Mesodermal cell (in vitro differentiated cells): ENCODE results near the gene GRIA2. TPM values are rescaled to one million over a fixed set of nuclear protein-coding genes. Genes with fewer than 3 reads are reported as not detected.
"Not testable (repeated sequence)": the region's sequence is repeated elsewhere in the genome, so short reads cannot be mapped to it uniquely, and the experiment has no call there.

Experiments
- H3K27ac ChIP-seq: 2 replicates; pipeline ENCODE4 v1.7.0; 2013; ENCODE audit warnings: mild to moderate bottlenecking, low read depth, low read length, moderate library complexity; ENCODE audit not compliant: severe bottlenecking
- H3K36me3 ChIP-seq: 2 replicates; pipeline ENCODE4 v1.7.1; 2013; ENCODE audit warnings: mild to moderate bottlenecking, low read length, moderate library complexity; ENCODE audit not compliant: control insufficient read depth, insufficient read depth
- H3K4me1 ChIP-seq: one replicate; pipeline ENCODE4 v1.7.1; 2013; ENCODE audit warnings: mild to moderate bottlenecking, low read length; ENCODE audit not compliant: insufficient read depth, control insufficient read depth, poor library complexity, severe bottlenecking
- H3K4me3 ChIP-seq: 2 replicates; pipeline ENCODE4 v1.7.0; 2013; ENCODE audit warnings: low read length, control low read depth, mild to moderate bottlenecking; ENCODE audit not compliant: insufficient read depth, poor library complexity, severe bottlenecking; ENCODE audit errors: extremely low read depth
- H3K9me3 ChIP-seq: 2 replicates; pipeline ENCODE4 v1.7.1; 2013; ENCODE audit warnings: mild to moderate bottlenecking, low read length, moderate library complexity; ENCODE audit not compliant: control insufficient read depth
- WGBS, 2 experiments: methylation state at CpG; one replicate each; pipeline ENCODE4 v1.1.5; 2013; ENCODE audit warnings: missing lambda C conversion rate in 2 of 2; ENCODE audit not compliant: insufficient coverage in 2 of 2; 5-methylcytosine and 5-hydroxymethylcytosine counted together
- polyA plus RNA-seq, 2 experiments: library from polyadenylated mRNA; stranded (reverse); fragments of 50-300 nt; gene quantifications; one replicate each; pipeline ENCODE4 v1.2.3, GENCODE V29; 2013

Gene GRIA2
- polyA plus RNA-seq (2013, experiment 1 of 2), result 0.33 TPM
- polyA plus RNA-seq (2013, experiment 2 of 2), result 0.46 TPM

DNA sequence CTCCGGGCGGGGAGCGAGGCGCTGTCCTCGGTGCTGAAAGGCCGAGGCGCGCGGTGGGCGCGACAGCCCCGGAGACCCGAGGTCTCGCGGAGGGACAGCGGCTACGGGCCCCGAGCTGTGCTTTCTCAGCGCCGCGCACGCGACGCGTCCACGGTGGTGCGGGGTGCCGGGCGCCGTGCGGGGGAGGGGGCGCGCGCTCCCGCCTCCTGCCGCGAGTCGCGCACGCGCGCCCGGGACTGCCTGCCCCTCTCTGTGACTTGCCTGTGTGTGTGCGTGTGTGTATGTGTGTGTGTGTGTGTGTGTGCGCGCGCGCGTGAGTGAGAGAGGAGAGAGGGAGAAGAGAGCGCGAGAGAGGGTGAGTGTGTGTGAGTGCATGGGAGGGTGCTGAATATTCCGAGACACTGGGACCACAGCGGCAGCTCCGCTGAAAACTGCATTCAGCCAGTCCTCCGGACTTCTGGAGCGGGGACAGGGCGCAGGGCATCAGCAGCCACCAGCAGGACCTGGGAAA lies at the start of gene GRIA2:
GRIA2 (plus strand) TSS at position 358 of the 511 bp plus-strand sequence. CDS start 315 bp downstream, outside the sequence.
- Histone ChIP-seq H3K4me1 (no peaks in the 10 kb centered on the region), H3K36me3 (no peaks in the 10 kb centered on the region), H3K4me3 (peak within 1 kb of the TSS; percentile 33), H3K9me3 (no peaks in the 10 kb centered on the region), H3K27ac (no peak within 1 kb of the TSS)
- 1 to 2% methylated on average over 29 to 51 of the region's 57 CpGs for WGBS, 2 experiments

DNA sequence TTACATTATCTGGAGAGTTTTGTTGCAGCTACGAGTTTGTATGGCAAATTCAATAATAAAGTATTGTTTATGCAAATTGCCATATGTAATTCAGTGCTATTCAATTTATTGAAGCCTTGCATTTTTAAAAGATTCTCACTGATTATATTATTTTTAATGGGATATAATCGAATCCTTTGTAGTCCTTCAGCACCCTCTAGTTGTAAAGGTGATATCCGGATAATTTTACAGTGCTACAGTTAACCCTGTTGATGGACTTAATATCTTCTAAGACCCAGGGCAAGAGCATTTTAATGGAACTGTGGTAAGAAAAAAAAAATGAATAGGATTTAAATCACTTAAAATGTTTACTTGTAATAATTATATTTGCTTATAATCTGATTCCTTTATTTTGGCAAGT lies 48.5 kb upstream of the GRIA2 start:
- H3K4me1 ChIP-seq, result no peaks in the 10 kb centered on the region
- H3K4me3 ChIP-seq, result no peak overlapping the region
- no CpG with 5 or more reads among the region's 3 CpGs for WGBS, 2 experiments
- no peak overlapping the region for H3K27ac ChIP-seq
- no peaks in the 10 kb centered on the region for H3K36me3 ChIP-seq
- H3K9me3 ChIP-seq, result no peaks in the 10 kb centered on the region

DNA sequence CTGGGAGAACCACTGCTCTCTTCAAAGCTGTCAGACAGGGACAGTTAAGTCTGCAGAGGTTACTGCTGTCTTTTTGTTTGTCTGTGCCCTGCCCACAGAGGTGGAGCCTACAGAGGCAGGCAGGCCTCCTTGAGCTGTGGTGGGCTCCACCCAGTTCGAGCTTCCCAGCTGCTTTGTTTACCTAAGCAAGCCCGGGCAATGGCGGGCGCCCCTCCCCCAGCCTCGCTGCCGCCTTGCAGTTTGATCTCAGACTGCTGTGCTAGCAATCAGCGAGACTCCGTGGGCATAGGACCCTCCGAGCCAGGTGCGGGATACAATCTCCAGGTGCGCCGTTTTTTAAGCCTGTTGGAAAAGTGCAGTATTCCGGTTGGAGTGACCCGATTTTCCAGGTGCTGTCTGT lies 40.3 kb upstream of the GRIA2 start:
- not testable (repeated sequence) for H3K9me3 ChIP-seq, H3K4me1 ChIP-seq, H3K36me3 ChIP-seq, H3K4me3 ChIP-seq, H3K27ac ChIP-seq
- WGBS, 2 experiments, result 88 to 89% methylated on average over 6 to 8 of the region's 14 CpGs

DNA sequence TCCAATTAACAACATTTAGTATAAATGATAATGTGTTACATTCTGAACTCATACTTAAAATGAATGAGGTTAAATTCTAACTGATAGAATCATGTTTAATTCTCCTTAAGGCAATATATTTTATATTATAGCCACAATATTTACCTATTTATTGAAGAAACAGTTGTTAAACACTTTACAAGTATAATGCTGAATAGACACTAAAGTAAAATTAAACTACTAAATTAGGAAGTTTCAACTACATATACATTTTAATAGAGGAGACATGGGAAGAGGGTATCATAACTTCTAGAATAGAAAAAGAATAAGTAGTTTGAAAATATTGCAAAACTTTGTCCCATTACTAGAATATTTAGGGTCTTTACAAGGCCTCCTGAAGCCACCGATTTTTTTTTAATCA lies 36.2 kb upstream of the GRIA2 start:
- H3K4me3 ChIP-seq, result no peak overlapping the region
- no CpG with 5 or more reads among the region's 1 CpG for WGBS, 2 experiments
- no peaks in the 10 kb centered on the region for H3K36me3 ChIP-seq
- H3K9me3 ChIP-seq, result no peaks in the 10 kb centered on the region
- no peaks in the 10 kb centered on the region for H3K4me1 ChIP-seq
- no peak overlapping the region for H3K27ac ChIP-seq

DNA sequence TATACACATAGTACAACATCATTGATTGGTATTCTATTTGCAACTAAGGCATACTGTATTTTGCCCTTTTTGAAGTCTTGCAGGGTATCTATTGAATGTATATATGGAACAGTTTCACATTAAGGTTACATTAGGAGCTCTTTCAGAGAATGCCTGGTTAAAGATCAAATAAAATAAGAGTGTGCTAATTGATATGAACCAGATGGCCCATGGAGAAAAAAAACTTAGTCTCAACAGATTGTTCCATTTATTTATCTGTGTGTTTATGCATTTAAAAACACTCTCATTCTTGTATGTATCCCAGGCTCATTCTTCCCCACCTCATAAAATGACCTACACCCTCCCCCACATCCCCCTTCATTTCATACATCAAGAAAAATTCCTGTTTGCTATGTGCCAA lies 35.2 kb upstream of the GRIA2 start:
- Histone ChIP-seq H3K4me1 (no peaks in the 10 kb centered on the region), H3K36me3 (no peaks in the 10 kb centered on the region), H3K27ac (no peak overlapping the region), H3K4me3 (no peak overlapping the region), H3K9me3 (no peaks in the 10 kb centered on the region)

DNA sequence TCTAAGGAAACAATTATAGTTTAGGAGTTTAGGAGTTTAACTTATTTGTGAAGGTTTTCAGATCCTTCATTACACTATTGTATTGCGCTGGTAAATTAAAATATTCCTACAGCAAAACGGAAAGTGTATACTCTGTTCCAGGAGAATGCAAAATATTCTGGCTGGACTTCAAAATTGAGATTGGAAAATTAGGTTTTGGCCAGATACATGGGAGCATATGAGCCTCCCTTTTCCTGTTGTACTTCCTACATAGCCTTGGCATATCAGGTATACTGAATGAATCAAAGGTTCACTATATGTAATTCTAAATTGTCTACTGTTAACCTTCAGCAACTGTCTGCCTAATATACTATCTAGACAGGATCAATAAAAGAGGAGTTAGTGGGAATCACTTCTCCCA lies 25.2 kb upstream of the GRIA2 start:
- Histone ChIP-seq H3K4me3 (no peak overlapping the region), H3K9me3 (no peaks in the 10 kb centered on the region), H3K27ac (no peak overlapping the region), H3K36me3 (no peaks in the 10 kb centered on the region), H3K4me1 (no peaks in the 10 kb centered on the region)
- no CpG with 5 or more reads among the region's 2 CpGs for WGBS, 2 experiments

DNA sequence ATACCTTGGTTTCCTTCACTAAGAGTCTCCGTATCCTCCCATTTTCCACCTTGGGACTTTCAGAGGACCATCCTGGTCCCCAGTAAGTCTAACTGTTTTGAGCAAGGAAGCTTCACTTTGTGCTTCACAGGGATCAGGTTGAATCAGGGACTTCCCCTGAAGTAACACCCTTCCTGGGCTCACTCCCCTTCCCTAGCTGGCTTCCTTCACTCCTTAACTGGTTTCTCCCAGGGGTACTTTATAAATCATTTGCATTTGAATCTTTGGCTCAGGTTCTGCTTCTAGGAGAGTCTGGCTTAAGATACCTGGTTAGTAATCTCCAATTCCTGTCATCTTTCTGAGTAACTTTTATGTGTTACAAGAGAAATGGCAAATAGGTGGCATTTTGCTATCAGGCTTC lies 24.5 kb upstream of the GRIA2 start:
- WGBS, 2 experiments, result 80 to 100% methylated on average over 1 of the region's 1 CpG
- no peak overlapping the region for H3K4me3 ChIP-seq

DNA sequence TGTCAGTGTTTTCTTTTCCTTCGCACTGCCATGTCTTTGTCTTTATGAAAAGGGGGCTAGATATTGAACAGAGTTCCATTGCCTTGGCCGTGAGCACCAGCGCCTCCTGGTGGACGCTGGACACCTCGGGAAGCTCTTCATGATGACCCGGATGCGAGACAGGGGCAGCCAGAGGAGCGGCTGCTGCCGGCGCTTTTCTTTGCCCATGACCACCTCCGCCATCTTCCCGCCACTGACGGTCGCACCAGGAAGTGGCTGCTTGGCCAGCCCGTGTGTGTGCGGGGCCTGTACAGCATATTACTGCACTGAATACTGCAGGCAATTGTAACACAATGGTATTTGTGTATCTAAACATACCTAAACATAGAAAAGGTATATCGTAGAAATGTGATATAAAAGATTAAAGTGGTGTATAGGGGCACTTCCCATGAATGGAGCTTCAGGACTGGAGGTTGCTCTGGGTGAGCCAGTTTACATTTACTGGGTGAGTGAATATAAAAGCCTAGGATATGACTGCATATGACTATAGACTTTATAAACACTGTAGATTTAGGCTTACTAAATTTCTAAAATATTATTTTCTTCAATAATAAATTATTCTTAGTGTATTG lies 15.8 kb upstream of the GRIA2 start:
- Histone ChIP-seq H3K9me3 (no peaks in the 10 kb centered on the region), H3K4me1 (no peaks in the 10 kb centered on the region), H3K27ac (no peak overlapping the region), H3K4me3 (no peak overlapping the region), H3K36me3 (no peaks in the 10 kb centered on the region)
- 70 to 78% methylated on average over 12 to 14 of the region's 17 CpGs for WGBS, 2 experiments

More for the DNA sequence above, 24.5 kb upstream of the GRIA2 start:
- no peaks in the 10 kb centered on the region for H3K9me3 ChIP-seq
- no peak overlapping the region for H3K27ac ChIP-seq
- H3K4me1 ChIP-seq, result no peaks in the 10 kb centered on the region
- H3K36me3 ChIP-seq, result no peaks in the 10 kb centered on the region

DNA sequence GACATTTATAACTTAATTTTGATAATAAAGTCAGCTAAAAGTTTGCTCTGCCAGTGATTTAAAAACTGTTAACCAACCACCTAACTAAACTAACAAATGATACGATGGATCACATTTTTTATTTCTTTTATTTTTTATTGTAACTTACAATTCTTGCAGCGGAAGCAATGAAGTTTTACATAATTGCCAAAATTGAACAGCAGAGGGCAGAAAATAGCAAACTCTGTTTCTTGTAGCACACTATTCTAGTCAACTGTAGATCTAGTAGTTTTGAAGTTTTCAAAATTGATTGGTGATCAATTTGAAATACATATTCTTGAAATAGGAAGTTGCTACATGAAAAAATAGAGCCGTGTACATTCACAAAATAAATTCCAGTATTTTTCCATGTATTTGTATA lies 2.8 kb upstream of the GRIA2 start:
- Histone ChIP-seq H3K9me3 (no peaks in the 10 kb centered on the region), H3K27ac (no peak overlapping the region), H3K36me3 (no peaks in the 10 kb centered on the region), H3K4me3 (no peak overlapping the region), H3K4me1 (no peaks in the 10 kb centered on the region)
- WGBS, 2 experiments, result no CpG with 5 or more reads among the region's 3 CpGs

DNA sequence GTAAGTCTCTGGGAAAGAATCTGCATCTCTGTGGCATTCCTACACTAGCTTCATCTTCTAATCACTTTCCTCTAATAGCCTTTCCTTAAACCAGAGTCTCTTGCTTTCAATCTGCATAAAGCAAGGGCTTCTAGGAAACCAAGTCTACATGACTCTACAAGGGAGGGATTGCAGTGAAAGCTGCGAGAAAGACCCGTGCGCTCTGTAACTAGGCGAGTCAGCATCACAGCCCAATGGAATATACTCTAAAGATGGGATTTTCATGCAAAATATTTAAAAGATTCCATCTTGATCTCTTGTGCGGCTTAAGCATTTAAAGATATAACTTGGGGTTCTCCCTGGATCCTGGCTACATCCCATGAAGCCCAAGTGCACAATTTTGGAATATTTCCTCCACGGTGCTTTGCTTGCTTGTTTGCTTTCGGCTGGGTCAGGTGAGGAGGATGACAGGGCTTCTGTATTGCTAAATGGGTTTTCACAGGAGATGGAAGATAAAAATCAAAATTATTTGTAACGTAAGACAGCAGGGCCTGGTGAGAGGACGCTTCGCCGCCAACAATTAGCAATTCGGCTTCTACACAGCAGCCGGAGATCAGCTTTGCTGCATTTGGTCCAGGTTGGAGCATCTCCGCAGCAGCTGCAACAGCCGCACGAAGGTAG lies 687 bp upstream of the GRIA2 start:
- H3K4me1 ChIP-seq, result no peaks in the 10 kb centered on the region
- no peaks in the 10 kb centered on the region for H3K36me3 ChIP-seq
- WGBS, 2 experiments, result 11 to 22% methylated on average over 11 to 16 of the region's 16 CpGs
- H3K9me3 ChIP-seq, result no peaks in the 10 kb centered on the region
- no peak overlapping the region for H3K4me3 ChIP-seq
- no peak overlapping the region for H3K27ac ChIP-seq

DNA sequence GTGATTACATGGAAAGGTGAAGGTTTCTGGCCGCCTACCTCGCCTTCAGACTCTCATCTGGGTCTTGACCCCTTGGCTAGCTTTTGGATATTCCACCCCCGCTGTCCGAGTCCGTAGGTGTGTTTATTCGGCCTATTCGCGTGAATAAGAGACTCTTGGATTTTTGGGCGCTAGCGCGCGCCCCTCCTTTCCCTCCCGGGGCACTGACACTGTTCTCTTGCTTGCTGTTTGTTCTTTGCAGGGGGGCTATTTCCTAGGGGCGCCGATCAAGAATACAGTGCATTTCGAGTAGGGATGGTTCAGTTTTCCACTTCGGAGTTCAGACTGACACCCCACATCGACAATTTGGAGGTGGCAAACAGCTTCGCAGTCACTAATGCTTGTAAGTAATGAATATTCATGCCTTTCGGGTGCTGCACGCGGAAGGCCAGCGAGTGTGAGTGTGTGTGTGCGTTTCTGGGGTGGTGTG lies 932 bp downstream of the GRIA2 start:
- Histone ChIP-seq H3K27ac (no peak overlapping the region), H3K4me1 (no peaks in the 10 kb centered on the region), H3K36me3 (no peaks in the 10 kb centered on the region), H3K9me3 (no peaks in the 10 kb centered on the region), H3K4me3 (peak overlapping the region; percentile 47)
- WGBS, 2 experiments, result 4 to 17% methylated on average over 16 to 19 of the region's 24 CpGs
